ENCODE data around the gene SYNRG. TPM values are rescaled to one million over a fixed set of nuclear protein-coding genes. Genes with fewer than 3 reads are reported as not detected.

The SYNRG gene
- total and polyA plus RNA-seq, 2 of the 13 experiments (the other 11 are each of a cell fraction or from before 2014, with no cell fraction given), result 7.3 to 8.7 TPM

DNA sequence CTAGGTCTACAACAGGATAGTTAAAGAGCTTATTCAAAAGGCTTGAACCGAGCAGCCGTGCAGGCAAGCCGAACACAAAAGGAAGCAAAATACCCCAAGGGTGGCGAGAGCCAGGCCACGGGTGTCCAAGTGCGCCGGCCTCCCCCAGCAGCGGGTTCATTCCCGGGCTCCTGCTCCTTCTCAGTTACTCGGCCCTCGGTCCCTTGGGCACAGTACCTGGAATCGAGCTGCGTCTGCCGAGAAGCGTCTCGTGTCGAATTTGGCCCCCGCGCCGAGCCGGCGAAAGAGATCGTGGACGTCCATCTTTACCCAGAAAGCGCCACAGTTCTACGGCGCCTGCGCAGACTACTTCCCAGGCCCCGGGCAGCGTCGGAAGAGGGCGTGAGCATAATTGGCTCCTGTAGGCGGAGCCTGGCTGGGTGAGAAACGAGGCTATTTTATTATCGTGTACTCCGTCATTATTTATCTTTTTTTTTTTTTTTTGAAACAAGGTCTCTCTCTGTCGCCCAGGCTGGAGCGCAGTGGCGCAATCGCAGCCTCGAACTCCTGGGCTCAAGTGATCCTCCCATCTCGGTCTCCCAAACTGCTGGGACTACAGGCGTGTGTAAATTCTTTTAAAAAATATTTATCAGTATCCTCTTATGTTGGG is 34.0 kb upstream of the SYNRG start, which contains the start of gene DDX52 (continued):
- TF ChIP-seq, protein P1, sequence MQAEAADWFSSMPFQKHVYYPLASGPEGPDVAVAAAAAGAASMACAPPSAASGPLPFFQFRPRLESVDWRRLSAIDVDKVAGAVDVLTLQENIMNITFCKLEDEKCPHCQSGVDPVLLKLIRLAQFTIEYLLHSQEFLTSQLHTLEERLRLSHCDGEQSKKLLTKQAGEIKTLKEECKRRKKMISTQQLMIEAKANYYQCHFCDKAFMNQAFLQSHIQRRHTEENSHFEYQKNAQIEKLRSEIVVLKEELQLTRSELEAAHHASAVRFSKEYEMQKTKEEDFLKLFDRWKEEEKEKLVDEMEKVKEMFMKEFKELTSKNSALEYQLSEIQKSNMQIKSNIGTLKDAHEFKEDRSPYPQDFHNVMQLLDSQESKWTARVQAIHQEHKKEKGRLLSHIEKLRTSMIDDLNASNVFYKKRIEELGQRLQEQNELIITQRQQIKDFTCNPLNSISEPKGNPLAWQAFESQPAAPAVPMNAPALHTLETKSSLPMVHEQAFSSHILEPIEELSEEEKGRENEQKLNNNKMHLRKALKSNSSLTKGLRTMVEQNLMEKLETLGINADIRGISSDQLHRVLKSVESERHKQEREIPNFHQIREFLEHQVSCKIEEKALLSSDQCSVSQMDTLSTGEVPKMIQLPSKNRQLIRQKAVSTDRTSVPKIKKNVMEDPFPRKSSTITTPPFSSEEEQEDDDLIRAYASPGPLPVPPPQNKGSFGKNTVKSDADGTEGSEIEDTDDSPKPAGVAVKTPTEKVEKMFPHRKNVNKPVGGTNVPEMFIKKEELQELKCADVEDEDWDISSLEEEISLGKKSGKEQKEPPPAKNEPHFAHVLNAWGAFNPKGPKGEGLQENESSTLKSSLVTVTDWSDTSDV (CRISPR knock-in tag; IDR thresholded peaks at IDR 0.05), result no peak
- TF ChIP-seq, protein P2, sequence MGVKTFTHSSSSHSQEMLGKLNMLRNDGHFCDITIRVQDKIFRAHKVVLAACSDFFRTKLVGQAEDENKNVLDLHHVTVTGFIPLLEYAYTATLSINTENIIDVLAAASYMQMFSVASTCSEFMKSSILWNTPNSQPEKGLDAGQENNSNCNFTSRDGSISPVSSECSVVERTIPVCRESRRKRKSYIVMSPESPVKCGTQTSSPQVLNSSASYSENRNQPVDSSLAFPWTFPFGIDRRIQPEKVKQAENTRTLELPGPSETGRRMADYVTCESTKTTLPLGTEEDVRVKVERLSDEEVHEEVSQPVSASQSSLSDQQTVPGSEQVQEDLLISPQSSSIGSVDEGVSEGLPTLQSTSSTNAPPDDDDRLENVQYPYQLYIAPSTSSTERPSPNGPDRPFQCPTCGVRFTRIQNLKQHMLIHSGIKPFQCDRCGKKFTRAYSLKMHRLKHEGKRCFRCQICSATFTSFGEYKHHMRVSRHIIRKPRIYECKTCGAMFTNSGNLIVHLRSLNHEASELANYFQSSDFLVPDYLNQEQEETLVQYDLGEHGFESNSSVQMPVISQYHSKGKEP (CRISPR knock-in tag; IDR thresholded peaks at IDR 0.05), result no peak
- TF ChIP-seq NRL (CRISPR knock-in tag; IDR thresholded peaks at IDR 0.05; ENCODE audit: borderline replicate concordance) (peak; percentile 72; the same call in 1 of the 2 replicates), ZNF687 (CRISPR knock-in tag; IDR thresholded peaks at IDR 0.05) (peak; percentile 85), MXI1 (IDR thresholded peaks at IDR 0.05; ENCODE audit: borderline replicate concordance, low read depth, low read length) (peak; percentile 41; the same call in 1 of the 3 replicates), HDAC2 (CRISPR knock-in tag; IDR thresholded peaks at IDR 0.05) (no peak), ARID2 (CRISPR knock-in tag; IDR thresholded peaks at IDR 0.05; ENCODE audit: borderline replicate concordance) (no peak), KLF6 (CRISPR knock-in tag; IDR thresholded peaks at IDR 0.05) (no peak; the same call in 1 of the 2 replicates), KMT2B (CRISPR knock-in tag; IDR thresholded peaks at IDR 0.05) (peak; percentile 86), ZNF362 (CRISPR knock-in tag; IDR thresholded peaks at IDR 0.05; ENCODE audit: borderline replicate concordance) (peak; percentile 90), DBP (CRISPR knock-in tag; IDR thresholded peaks at IDR 0.05; ENCODE audit: not compliant biosample characterization) (no peak), GTF2F1 (IDR thresholded peaks at IDR 0.05; ENCODE audit: low read length) (no peak), NFE2L1 (CRISPR knock-in tag; IDR thresholded peaks at IDR 0.05; ENCODE audit: borderline replicate concordance) (no peak), KLF13 (CRISPR knock-in tag; IDR thresholded peaks at IDR 0.05) (no peak)
- TF ChIP-seq, protein P3, sequence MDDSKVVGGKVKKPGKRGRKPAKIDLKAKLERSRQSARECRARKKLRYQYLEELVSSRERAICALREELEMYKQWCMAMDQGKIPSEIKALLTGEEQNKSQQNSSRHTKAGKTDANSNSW (CRISPR knock-in tag; IDR thresholded peaks at IDR 0.05; ENCODE audit: borderline replicate concordance), result no peak
- TF ChIP-seq, protein P4, sequence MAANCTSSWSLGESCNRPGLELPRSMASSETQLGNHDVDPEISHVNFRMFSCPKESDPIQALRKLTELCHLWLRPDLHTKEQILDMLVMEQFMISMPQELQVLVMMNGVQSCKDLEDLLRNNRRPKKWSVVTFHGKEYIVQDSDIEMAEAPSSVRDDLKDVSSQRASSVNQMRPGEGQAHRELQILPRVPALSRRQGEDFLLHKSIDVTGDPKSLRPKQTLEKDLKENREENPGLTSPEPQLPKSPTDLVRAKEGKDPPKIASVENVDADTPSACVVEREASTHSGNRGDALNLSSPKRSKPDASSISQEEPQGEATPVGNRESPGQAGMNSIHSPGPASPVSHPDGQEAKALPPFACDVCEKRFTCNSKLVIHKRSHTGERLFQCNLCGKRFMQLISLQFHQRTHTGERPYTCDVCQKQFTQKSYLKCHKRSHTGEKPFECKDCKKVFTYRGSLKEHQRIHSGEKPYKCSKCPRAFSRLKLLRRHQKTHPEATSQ (CRISPR knock-in tag; IDR thresholded peaks at IDR 0.05; ENCODE audit: borderline replicate concordance), result no peak

Measured in HepG2 (cell line).